Subcutaneous abdominal adipose tissue (tissue), 5 donors: ENCODE measurements around the gene NFIC.

Experiments used
- H3K27ac ChIP-seq: one replicate; pipeline ENCODE4 v1.7.0; 2013; ENCODE audit warnings: low read depth, mild to moderate bottlenecking, inconsistent platforms, low read length, moderate library complexity
- H3K27me3 ChIP-seq, 5 donors: one replicate each; pipeline ENCODE4 v1.7.0; 2013; ENCODE audit warnings: low read length in 5 of 5, inconsistent platforms in 1 of 5; ENCODE audit not compliant: control insufficient read depth in 5 of 5, insufficient read depth in 4 of 5
- H3K36me3 ChIP-seq, 5 donors: one replicate each; pipeline ENCODE4 v1.7.0; 2013; ENCODE audit warnings: low read length in 5 of 5; ENCODE audit not compliant: control insufficient read depth in 5 of 5, insufficient read depth in 5 of 5
- H3K4me1 ChIP-seq, 5 donors: one replicate each; pipeline ENCODE4 v1.7.0; 2013; ENCODE audit warnings: low read length in 5 of 5, mild to moderate bottlenecking in 3 of 5, moderate library complexity in 1 of 5; ENCODE audit not compliant: control insufficient read depth in 5 of 5, insufficient read depth in 5 of 5
- H3K4me3 ChIP-seq, 5 donors: one replicate each; pipeline ENCODE4 v1.7.0; 2013; ENCODE audit warnings: low read length in 5 of 5, low read depth in 1 of 5
- H3K9ac ChIP-seq, 5 donors: one replicate each; pipeline ENCODE4 v1.7.0; 2013; ENCODE audit warnings: low read length in 5 of 5, mild to moderate bottlenecking in 4 of 5, moderate library complexity in 3 of 5
- H3K9me3 ChIP-seq, 5 donors: one replicate each; pipeline ENCODE4 v1.7.0; 2013; ENCODE audit warnings: low read length in 5 of 5; ENCODE audit not compliant: control insufficient read depth in 5 of 5
- donor health status: healthy.
- donor health status: healthy.
- donor health status: healthy.
- donor health status: healthy.
- donor health status: healthy.

The NFIC gene

DNA sequence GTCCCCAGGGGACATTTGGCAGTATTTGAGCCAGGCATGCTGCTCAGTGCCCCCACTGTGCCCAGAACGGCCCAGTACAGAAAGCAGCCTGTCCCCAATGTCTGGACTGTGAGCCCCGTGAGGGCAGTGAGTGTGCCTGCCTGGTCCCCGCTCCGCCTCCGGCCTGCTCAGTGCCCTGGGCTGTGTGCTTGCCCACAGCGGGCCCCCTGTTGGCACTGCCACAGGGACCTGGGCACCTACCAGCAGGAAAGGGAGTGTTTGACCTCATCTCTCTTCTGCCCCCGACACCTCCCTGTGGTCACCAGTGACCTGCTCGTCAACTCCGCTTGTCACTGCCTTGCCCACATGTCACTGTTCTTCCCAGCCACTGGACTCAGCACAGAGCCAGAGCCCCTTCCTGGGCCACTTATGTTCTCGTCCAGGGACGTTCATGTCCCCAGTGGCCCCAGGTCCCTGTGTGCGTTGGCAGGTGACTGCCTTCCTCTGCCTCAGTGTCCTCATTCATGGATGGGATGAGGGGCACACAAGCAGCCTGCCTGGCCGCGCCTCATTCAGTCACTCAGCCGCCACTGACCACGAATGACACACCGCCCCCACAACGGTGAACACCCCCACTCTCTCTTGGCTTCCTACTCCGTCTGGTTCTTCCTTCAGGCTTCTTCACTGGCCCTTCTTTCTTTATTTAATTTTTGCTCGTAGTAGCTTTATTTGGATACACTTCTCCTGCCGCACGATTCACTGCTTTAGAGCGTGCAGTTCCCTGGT is 142.6 kb downstream of the NFIC start:
- H3K9ac ChIP-seq: peak overlapping the region in 1 of 5 donors; percentile 47
- no peaks in the 10 kb centered on the region for H3K27me3 ChIP-seq
- H3K4me1 ChIP-seq: peaks cover 2 to 59% (median 47%) of the 10 kb centered on the region in 5 donors
- no peak overlapping the region for H3K27ac ChIP-seq
- H3K9me3 ChIP-seq: no peaks in the 10 kb centered on the region
- no peak overlapping the region for H3K4me3 ChIP-seq
- H3K36me3 ChIP-seq: peaks cover 0 to 24% (median 16%) of the 10 kb centered on the region in 5 donors

DNA sequence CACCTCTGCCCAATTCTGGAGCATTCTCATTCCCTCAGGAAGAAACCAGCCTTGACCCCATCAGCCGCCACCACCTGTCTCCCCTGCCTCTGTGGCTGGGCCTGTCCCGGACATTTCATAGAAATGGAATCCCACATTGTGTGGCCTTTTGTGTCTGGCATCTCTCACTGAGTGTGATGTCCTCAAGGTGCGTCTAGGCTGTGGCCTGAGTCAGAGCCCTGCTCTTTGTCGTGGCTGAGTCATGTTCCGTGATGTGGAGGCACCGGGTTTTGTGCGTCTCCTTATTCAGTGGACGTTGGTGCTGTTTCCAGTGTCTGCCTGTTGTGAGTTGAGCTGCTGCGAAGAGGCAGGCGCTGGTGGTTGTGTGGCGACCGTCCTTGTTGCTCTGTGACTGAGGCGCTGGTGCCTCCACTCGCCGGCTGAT is 143.2 kb downstream of the NFIC start:
- peaks cover 0 to 25% (median 16%) of the 10 kb centered on the region in 5 donors for H3K36me3 ChIP-seq
- no peaks in the 10 kb centered on the region for H3K9me3 ChIP-seq
- no peak overlapping the region for H3K9ac ChIP-seq
- no peak overlapping the region for H3K27ac ChIP-seq
- peaks cover 2 to 65% (median 50%) of the 10 kb centered on the region in 5 donors for H3K4me1 ChIP-seq
- H3K4me3 ChIP-seq: no peak overlapping the region
- no peaks in the 10 kb centered on the region for H3K27me3 ChIP-seq

DNA sequence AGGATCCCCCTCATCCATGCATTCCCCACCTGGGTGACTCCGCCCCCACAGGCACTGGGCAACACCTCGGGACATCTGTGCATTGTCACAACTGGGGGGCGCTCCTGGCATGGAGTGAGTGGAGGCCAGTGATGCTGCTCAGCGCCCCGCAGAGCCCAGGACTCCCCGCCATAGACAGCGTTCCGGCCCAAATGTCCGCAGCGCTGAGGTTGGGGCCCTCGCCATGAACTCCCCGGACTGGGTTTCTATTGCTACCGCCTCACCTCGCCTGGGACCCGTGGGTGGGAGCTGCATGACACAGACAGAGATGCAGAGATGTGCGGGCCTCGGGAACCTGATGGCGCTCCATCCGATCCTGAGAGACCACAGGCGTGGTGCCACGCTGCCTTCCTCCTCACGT is 144.3 kb downstream of the NFIC start:
- Histone ChIP-seq H3K36me3 (peaks cover 0 to 25% (median 16%) of the 10 kb centered on the region in 5 donors), H3K27ac (no peak overlapping the region), H3K9me3 (no peaks in the 10 kb centered on the region), H3K27me3 (no peaks in the 10 kb centered on the region), H3K9ac (no peak overlapping the region), H3K4me1 (peaks cover 2 to 66% (median 48%) of the 10 kb centered on the region in 5 donors), H3K4me3 (no peak overlapping the region)

- Histone ChIP-seq H3K4me3 (no peak overlapping the region), H3K9me3 (no peaks in the 10 kb centered on the region), H3K9ac (peak overlapping the region in 1 of 5 donors; percentile 41), H3K36me3 (peaks cover 0 to 25% (median 16%) of the 10 kb centered on the region in 5 donors), H3K4me1 (peaks cover 2 to 64% (median 50%) of the 10 kb centered on the region in 5 donors), H3K27ac (no peak overlapping the region), H3K27me3 (no peaks in the 10 kb centered on the region)
Observed at GRCh38 chr19:3511506-3512251, 145.3 kb downstream of the NFIC start.

DNA sequence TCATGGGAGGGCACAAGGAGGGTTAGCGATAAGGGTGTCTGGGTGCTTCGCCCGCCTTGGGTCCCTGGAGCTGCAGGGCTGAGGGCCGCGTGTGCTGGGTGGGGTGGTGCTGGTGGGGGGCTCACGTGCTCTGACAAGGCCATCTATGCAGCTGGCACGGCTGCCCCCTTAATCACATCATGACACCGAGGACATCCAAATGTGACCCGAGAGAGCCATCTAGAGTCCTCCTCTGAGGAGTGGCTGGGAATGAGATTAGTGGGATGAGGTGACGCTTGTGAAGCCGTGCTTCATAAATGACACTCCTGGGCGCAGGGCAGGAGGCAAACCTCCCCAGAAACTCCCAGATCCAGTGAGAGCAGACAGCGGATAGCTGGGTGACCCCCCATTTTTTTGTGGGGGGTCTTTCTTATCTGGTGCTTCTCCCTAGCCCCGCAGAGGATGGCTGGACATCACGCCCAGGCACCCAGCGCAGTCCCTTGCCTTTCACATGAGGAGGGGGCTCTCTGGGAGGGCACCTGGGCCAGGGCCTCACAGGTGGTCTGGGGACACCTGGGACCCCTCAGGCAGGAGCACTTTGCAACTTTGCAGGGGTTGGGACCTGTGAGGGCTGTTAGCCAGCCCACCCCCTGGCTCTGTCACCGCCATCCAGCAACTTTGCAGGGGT is 146.3 kb downstream of the NFIC start:
- no peaks in the 10 kb centered on the region for H3K9me3 ChIP-seq
- peaks cover 2 to 54% (median 40%) of the 10 kb centered on the region in 5 donors for H3K4me1 ChIP-seq

GRCh38 chr19:3513229-3514140 is 147.1 kb downstream of the NFIC start:
- no peak overlapping the region for H3K9ac ChIP-seq
- H3K36me3 ChIP-seq: peaks cover 0 to 25% (median 16%) of the 10 kb centered on the region in 5 donors
- H3K9me3 ChIP-seq: no peaks in the 10 kb centered on the region
- no peaks in the 10 kb centered on the region for H3K27me3 ChIP-seq
- H3K4me3 ChIP-seq: no peak overlapping the region
- no peak overlapping the region for H3K27ac ChIP-seq
- peaks cover 2 to 50% (median 37%) of the 10 kb centered on the region in 5 donors for H3K4me1 ChIP-seq

More for the DNA sequence above, 146.3 kb downstream of the NFIC start:
- no peak overlapping the region for H3K9ac ChIP-seq
- H3K27ac ChIP-seq: no peak overlapping the region
- no peak overlapping the region for H3K4me3 ChIP-seq
- peaks cover 0 to 25% (median 16%) of the 10 kb centered on the region in 5 donors for H3K36me3 ChIP-seq
- H3K27me3 ChIP-seq: no peaks in the 10 kb centered on the region

- H3K9me3 ChIP-seq: no peaks in the 10 kb centered on the region
- H3K27ac ChIP-seq: no peak overlapping the region
- no peaks in the 10 kb centered on the region for H3K27me3 ChIP-seq
- H3K9ac ChIP-seq: peak overlapping the region in 2 of 5 donors; percentile 20 to 42
- no peak overlapping the region for H3K4me3 ChIP-seq
- H3K36me3 ChIP-seq: peaks cover 0 to 26% (median 22%) of the 10 kb centered on the region in 5 donors
- peaks cover 2 to 45% (median 33%) of the 10 kb centered on the region in 5 donors for H3K4me1 ChIP-seq
Observed at GRCh38 chr19:3514930-3515329, 148.5 kb downstream of the NFIC start.

GRCh38 chr19:3515891-3516422 is 149.6 kb downstream of the NFIC start:
- Histone ChIP-seq H3K9ac (no peak overlapping the region), H3K4me3 (no peak overlapping the region), H3K4me1 (peaks cover 2 to 43% (median 33%) of the 10 kb centered on the region in 5 donors), H3K36me3 (peaks cover 0 to 26% (median 17%) of the 10 kb centered on the region in 5 donors), H3K9me3 (no peaks in the 10 kb centered on the region), H3K27me3 (no peaks in the 10 kb centered on the region), H3K27ac (no peak overlapping the region)

GRCh38 chr19:3516675-3517207 is 150.4 kb downstream of the NFIC start:
- H3K4me3 ChIP-seq: no peak overlapping the region
- no peaks in the 10 kb centered on the region for H3K27me3 ChIP-seq
- H3K9ac ChIP-seq: peak overlapping the region in 1 of 5 donors; percentile 2
- peaks cover 2 to 35% (median 27%) of the 10 kb centered on the region in 5 donors for H3K4me1 ChIP-seq
- peaks cover 0 to 25% (median 14%) of the 10 kb centered on the region in 5 donors for H3K36me3 ChIP-seq
- no peak overlapping the region for H3K27ac ChIP-seq
- no peaks in the 10 kb centered on the region for H3K9me3 ChIP-seq
